ENCODE results near the gene ZNF410.

DNA sequence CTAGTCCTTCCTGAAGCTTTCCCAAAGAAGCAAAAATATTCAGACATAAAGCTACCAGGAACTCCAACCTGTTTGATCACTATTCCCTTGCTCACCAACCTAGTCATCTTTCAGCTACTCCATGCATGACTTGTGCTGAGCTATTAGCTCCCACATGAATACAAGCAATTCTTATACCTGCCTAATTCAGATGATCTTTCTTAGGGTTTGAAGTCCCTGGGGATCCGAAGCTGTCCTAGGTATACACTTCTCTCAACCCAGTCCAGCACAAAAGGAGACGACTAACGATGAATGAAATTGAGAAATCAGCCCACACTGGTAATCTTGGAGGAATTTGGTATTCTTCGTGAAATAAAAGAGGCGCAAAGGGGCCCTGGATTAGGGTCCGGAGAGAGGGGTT lies 35.7 kb upstream of the ZNF410 start:
- TF ChIP-seq, protein P1, sequence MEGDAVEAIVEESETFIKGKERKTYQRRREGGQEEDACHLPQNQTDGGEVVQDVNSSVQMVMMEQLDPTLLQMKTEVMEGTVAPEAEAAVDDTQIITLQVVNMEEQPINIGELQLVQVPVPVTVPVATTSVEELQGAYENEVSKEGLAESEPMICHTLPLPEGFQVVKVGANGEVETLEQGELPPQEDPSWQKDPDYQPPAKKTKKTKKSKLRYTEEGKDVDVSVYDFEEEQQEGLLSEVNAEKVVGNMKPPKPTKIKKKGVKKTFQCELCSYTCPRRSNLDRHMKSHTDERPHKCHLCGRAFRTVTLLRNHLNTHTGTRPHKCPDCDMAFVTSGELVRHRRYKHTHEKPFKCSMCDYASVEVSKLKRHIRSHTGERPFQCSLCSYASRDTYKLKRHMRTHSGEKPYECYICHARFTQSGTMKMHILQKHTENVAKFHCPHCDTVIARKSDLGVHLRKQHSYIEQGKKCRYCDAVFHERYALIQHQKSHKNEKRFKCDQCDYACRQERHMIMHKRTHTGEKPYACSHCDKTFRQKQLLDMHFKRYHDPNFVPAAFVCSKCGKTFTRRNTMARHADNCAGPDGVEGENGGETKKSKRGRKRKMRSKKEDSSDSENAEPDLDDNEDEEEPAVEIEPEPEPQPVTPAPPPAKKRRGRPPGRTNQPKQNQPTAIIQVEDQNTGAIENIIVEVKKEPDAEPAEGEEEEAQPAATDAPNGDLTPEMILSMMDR (IDR thresholded peaks at IDR 0.05) = no peak
- TF ChIP-seq POLR2A (IDR thresholded peaks at IDR 0.05) = no peak

All from breast epithelium (tissue), 3 donors.